ENCODE data around the gene PRRC2B. TPM values are rescaled to one million over a fixed set of nuclear protein-coding genes. Genes with fewer than 3 reads are reported as not detected.

Gene PRRC2B
- total RNA-seq, 2 experiments from 2014 or later = 151 to 184 TPM

DNA sequence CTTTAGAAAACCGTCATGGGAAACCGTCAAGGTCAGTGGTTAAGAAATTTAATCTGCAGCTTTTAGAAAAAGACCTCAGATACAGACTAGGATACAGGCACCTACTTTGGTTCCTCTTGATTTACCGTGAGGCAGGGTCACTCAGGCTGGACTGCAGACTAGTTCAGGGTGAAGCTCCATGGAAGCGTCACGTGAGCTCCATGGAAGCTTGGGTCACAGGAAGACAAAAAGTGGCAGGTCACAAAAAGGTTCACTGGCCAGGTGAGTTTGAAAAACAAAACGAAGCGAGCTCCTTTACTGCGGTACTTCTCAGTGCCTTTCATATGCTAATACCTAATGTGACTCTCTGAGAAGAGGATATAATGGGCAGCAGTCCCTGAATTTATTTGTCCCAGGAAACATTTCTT lies 43.0 kb downstream of the PRRC2B start:
- no peaks in the 10 kb centered on the region for H3K27me3 Mint-ChIP-seq
- CTCF ChIA-PET = interaction anchor here (0.8 to 1.0 kb wide), 3 partner anchors 9 to 87 kb away, joined by 3 to 4 read pairs (median 4); no protein-coding TSS in a partner anchor
- H3K4me3 Mint-ChIP-seq = no peak overlapping the region
- peaks cover 24% of the 10 kb centered on the region for H3K4me1 Mint-ChIP-seq
- ATAC-seq (no peak), DNase-seq (no peak)
- POLR2A ChIA-PET = no interaction called here
- peaks cover 74% of the 10 kb centered on the region for H3K36me3 Mint-ChIP-seq (ENCODE audit: low read depth)
- intact Hi-C loops (cut with DNase I, micrococcal nuclease) = no loop called here
- no peak overlapping the region for H3K27ac Mint-ChIP-seq
- no peaks in the 10 kb centered on the region for H3K9me3 Mint-ChIP-seq (ENCODE audit: low read depth)

DNA sequence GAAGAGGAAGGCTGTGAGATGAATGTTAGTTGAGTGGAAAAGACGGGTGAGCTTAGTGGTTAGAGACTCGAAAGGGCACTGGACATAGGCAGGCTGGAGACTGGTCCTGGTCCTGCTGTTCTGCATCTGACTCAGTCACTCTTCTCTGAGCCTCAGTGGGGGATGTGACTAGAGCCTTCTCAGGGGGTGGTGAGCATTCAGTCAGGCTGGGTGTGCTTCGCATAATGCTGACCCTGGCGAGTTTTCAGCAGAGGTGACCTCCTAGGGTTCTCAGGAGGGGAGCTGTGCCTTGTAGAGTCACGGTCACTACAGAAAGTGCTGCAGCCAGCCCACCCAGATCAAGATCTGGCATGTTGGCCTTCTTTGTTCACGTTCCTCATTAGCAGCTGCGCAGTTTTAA lies 44.3 kb downstream of the PRRC2B start:
- no peak for DNase-seq
- Mint-ChIP-seq H3K4me3 (no peak overlapping the region), H3K27me3 (no peaks in the 10 kb centered on the region), H3K27ac (no peak overlapping the region), H3K36me3 (ENCODE audit: low read depth) (peaks cover 74% of the 10 kb centered on the region), H3K4me1 (peaks cover 23% of the 10 kb centered on the region), H3K9me3 (ENCODE audit: low read depth) (no peaks in the 10 kb centered on the region)
- intact Hi-C loops (cut with DNase I, micrococcal nuclease) = no loop called here
- ChIA-PET CTCF (interaction anchor here (0.5 to 1.6 kb wide), 6 partner anchors 13 to 879 kb away, joined by 3 to 6 read pairs (median 3); no protein-coding TSS in a partner anchor), POLR2A (interaction anchor here (0.9 kb wide), 1 partner anchor 10 kb away, joined by 3 read pairs; no protein-coding TSS in a partner anchor)
- ATAC-seq = no peak

DNA sequence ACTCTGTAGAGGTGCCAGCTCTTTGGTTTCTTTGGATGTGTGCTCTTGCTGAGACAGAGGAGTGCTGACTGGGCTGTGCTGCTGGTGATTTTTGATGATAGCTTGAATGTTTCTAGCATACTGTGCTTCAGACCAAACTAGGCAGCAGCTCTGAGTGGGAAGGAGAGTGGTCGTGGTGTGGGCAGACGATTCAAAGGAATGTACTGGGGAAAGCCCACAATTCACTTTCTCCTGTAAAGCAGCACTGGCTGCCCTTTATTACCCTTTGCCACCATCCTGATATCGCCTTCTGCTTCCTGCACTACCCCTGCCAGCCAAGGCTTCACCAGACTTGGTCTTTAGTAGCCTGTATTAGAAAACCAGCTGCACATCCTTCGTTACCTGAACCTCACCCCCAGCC lies 45.3 kb downstream of the PRRC2B start:
- H3K27me3 Mint-ChIP-seq = no peaks in the 10 kb centered on the region
- ChIA-PET POLR2A (no interaction called here), CTCF (interaction anchor here (1.9 kb wide), 1 partner anchor 9 kb away, joined by 6 read pairs; no protein-coding TSS in a partner anchor)
- peaks cover 23% of the 10 kb centered on the region for H3K4me1 Mint-ChIP-seq
- no peak for ATAC-seq
- no peak for DNase-seq
- intact Hi-C loops (cut with DNase I, micrococcal nuclease) = no loop called here
- no peaks in the 10 kb centered on the region for H3K9me3 Mint-ChIP-seq (ENCODE audit: low read depth)
- peaks cover 74% of the 10 kb centered on the region for H3K36me3 Mint-ChIP-seq (ENCODE audit: low read depth)
- no peak overlapping the region for H3K4me3 Mint-ChIP-seq
- H3K27ac Mint-ChIP-seq = peak overlapping the region; percentile 72

DNA sequence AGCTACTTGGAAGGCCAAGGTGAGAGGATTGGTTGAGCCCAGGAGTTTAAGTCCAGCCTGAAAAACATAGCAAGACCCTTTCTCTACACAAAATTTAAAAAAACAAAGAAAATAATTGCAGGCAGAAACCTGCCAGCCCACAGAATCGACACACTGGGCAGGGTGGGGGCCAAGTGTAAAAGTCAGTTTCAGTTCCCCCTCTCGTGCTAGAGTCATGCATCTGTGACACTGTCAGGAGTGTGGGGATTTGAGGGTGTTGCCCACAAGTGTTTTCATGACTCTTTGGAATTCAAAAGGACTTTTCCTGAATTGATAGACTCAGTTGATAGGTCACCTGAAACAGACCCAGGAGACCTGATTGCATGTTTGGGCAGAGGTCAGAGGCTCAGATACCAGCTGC lies 47.6 kb downstream of the PRRC2B start:
- DNase-seq (no peak), ATAC-seq (no peak)
- H3K36me3 Mint-ChIP-seq (ENCODE audit: low read depth) = peaks cover 79% of the 10 kb centered on the region
- H3K27me3 Mint-ChIP-seq = no peaks in the 10 kb centered on the region
- ChIA-PET POLR2A (no interaction called here), CTCF (interaction anchor here (1.0 kb wide), 1 partner anchor 34 kb away, joined by 6 read pairs; no protein-coding TSS in a partner anchor)
- H3K4me3 Mint-ChIP-seq = no peak overlapping the region
- peaks cover 23% of the 10 kb centered on the region for H3K4me1 Mint-ChIP-seq
- intact Hi-C loops (cut with DNase I, micrococcal nuclease) = no loop called here
- peak overlapping the region; percentile 13 for H3K27ac Mint-ChIP-seq
- H3K9me3 Mint-ChIP-seq (ENCODE audit: low read depth) = no peaks in the 10 kb centered on the region

GRCh38 chr9:131442351-131442750 lies 48.5 kb downstream of the PRRC2B start:
- H3K27ac Mint-ChIP-seq = no peak overlapping the region
- CTCF ChIA-PET = no interaction called here

DNA sequence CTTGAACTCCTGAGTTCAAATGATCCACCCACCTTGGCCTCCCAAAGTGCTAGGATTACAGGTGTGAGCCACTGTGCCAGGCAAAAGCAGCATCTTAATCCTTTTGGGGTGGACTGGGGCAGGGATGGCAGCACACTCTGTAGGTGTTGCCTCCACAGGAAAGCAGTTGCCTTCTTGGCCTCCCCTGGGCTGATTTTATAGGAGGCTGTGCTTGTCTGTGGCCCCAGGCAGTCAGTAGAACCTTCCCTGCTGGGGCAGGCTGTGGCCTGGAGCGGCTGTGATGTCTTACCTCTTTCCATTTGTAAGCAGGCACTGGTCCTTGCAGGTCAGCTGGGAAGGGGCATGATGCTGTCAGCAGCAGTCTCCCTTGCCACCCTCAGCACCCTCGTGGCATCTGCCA lies 49.8 kb downstream of the PRRC2B start:
- Mint-ChIP-seq H3K9me3 (ENCODE audit: low read depth) (no peaks in the 10 kb centered on the region), H3K4me1 (peaks cover 22% of the 10 kb centered on the region), H3K36me3 (ENCODE audit: low read depth) (peaks cover 76% of the 10 kb centered on the region), H3K27ac (no peak overlapping the region), H3K4me3 (no peak overlapping the region), H3K27me3 (no peaks in the 10 kb centered on the region)
- ChIA-PET POLR2A (no interaction called here), CTCF (no interaction called here)
- DNase-seq (no peak), ATAC-seq (no peak)
- intact Hi-C loops (cut with DNase I, micrococcal nuclease) = no loop called here

More at GRCh38 chr9:131442351-131442750, 48.5 kb downstream of the PRRC2B start:
- H3K36me3 Mint-ChIP-seq (ENCODE audit: low read depth) = peaks cover 83% of the 10 kb centered on the region
- H3K27me3 Mint-ChIP-seq = no peaks in the 10 kb centered on the region
- H3K4me3 Mint-ChIP-seq = no peak overlapping the region
- POLR2A ChIA-PET = no interaction called here
- no peaks in the 10 kb centered on the region for H3K9me3 Mint-ChIP-seq (ENCODE audit: low read depth)
- no peak for ATAC-seq
- DNase-seq = no peak
- H3K4me1 Mint-ChIP-seq = peaks cover 26% of the 10 kb centered on the region
- intact Hi-C loops (cut with DNase I, micrococcal nuclease) = no loop called here

- no peak for DNase-seq
- Mint-ChIP-seq H3K4me1 (peaks cover 15% of the 10 kb centered on the region), H3K27ac (no peak overlapping the region), H3K36me3 (ENCODE audit: low read depth) (peaks cover 75% of the 10 kb centered on the region), H3K9me3 (ENCODE audit: low read depth) (no peaks in the 10 kb centered on the region), H3K4me3 (no peak overlapping the region), H3K27me3 (no peaks in the 10 kb centered on the region)
- ChIA-PET POLR2A (no interaction called here), CTCF (no interaction called here)
- ATAC-seq = no peak
- intact Hi-C loops (cut with DNase I, micrococcal nuclease) = loop anchor here in 1 of 2 experiments (5.0 kb wide), 1 partner anchor 39 kb away; no protein-coding TSS in a partner anchor
Observed at GRCh38 chr9:131446276-131446675, 52.4 kb downstream of the PRRC2B start.

GRCh38 chr9:131447148-131447547 lies 53.3 kb downstream of the PRRC2B start:
- no peak for ATAC-seq
- H3K36me3 Mint-ChIP-seq (ENCODE audit: low read depth) = peaks cover 75% of the 10 kb centered on the region
- CTCF ChIA-PET = interaction anchor here (1.3 kb wide), 1 partner anchor 110 kb away, joined by 5 read pairs; no protein-coding TSS in a partner anchor

GRCh38 chr9:131447600-131447999 lies 53.7 kb downstream of the PRRC2B start:
- H3K36me3 Mint-ChIP-seq (ENCODE audit: low read depth) = peaks cover 77% of the 10 kb centered on the region
- H3K4me3 Mint-ChIP-seq = no peak overlapping the region
- DNase-seq (no peak), ATAC-seq (no peak)
- no peaks in the 10 kb centered on the region for H3K9me3 Mint-ChIP-seq (ENCODE audit: low read depth)
- no peak overlapping the region for H3K27ac Mint-ChIP-seq
- H3K4me1 Mint-ChIP-seq = peaks cover 24% of the 10 kb centered on the region
- no peaks in the 10 kb centered on the region for H3K27me3 Mint-ChIP-seq
- POLR2A ChIA-PET = interaction anchor here (0.6 to 1.0 kb wide), 2 partner anchors 9 to 49 kb away, joined by 3 read pairs; no protein-coding TSS in a partner anchor
- intact Hi-C loops (cut with DNase I, micrococcal nuclease) = loop anchor here in 1 of 2 experiments (5.0 kb wide), 1 partner anchor 40 kb away; no protein-coding TSS in a partner anchor
- CTCF ChIA-PET = interaction anchor here (0.7 to 1.6 kb wide), 5 partner anchors 8 to 111 kb away, joined by 3 to 6 read pairs (median 3); no protein-coding TSS in a partner anchor

More at GRCh38 chr9:131447148-131447547, 53.3 kb downstream of the PRRC2B start:
- Mint-ChIP-seq H3K27me3 (no peaks in the 10 kb centered on the region), H3K4me3 (no peak overlapping the region), H3K9me3 (ENCODE audit: low read depth) (no peaks in the 10 kb centered on the region), H3K4me1 (peaks cover 20% of the 10 kb centered on the region), H3K27ac (peak overlapping the region; percentile 42)
- intact Hi-C loops (cut with DNase I, micrococcal nuclease) = loop anchor here in 1 of 2 experiments (5.0 kb wide), 1 partner anchor 40 kb away; no protein-coding TSS in a partner anchor
- POLR2A ChIA-PET = interaction anchor here (1.0 kb wide), 1 partner anchor 9 kb away, joined by 3 read pairs; no protein-coding TSS in a partner anchor
- DNase-seq = no peak

DNA sequence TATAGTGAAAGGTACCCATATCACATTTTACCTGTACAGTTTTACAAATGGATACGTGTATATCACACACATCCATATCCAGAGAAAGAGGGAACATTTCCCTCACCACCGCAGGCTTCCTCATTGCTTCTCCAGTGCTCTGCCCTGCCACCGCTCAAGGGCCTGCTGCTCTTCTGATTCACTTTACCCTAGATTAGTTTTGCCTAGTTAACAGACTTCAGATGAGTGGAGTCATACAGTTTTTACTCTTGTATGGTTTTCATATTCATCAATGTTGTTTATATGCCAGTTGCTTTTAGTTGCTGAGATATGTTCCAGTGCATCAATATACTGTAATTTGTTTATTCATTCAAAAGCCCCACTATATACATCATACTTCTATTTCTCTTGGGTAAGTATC lies 54.9 kb downstream of the PRRC2B start:
- peak overlapping the region; percentile 75 for H3K27ac Mint-ChIP-seq
- POLR2A ChIA-PET = no interaction called here
- ATAC-seq (peak; percentile 79), DNase-seq (no peak)
- CTCF ChIA-PET = interaction anchor here (0.8 to 1.6 kb wide), 2 partner anchors 9 to 255 kb away, joined by 3 to 6 read pairs; no protein-coding TSS in a partner anchor
- H3K9me3 Mint-ChIP-seq (ENCODE audit: low read depth) = no peaks in the 10 kb centered on the region
- peaks cover 79% of the 10 kb centered on the region for H3K36me3 Mint-ChIP-seq (ENCODE audit: low read depth)
- peaks cover 30% of the 10 kb centered on the region for H3K4me1 Mint-ChIP-seq
- no peaks in the 10 kb centered on the region for H3K27me3 Mint-ChIP-seq
- intact Hi-C loops (cut with DNase I, micrococcal nuclease) = loop anchor here (2.0 to 5.0 kb wide), 2 partner anchors 42 to 50 kb away; no protein-coding TSS in a partner anchor
- no peak overlapping the region for H3K4me3 Mint-ChIP-seq

- Mint-ChIP-seq H3K27ac (peak overlapping the region; percentile 75), H3K36me3 (ENCODE audit: low read depth) (peaks cover 79% of the 10 kb centered on the region), H3K27me3 (no peaks in the 10 kb centered on the region), H3K4me3 (no peak overlapping the region), H3K9me3 (ENCODE audit: low read depth) (no peaks in the 10 kb centered on the region), H3K4me1 (peaks cover 30% of the 10 kb centered on the region)
- intact Hi-C loops (cut with DNase I, micrococcal nuclease) = loop anchor here (2.0 to 5.0 kb wide), 2 partner anchors 42 to 50 kb away; no protein-coding TSS in a partner anchor
- CTCF ChIA-PET = interaction anchor here (1.6 kb wide), 1 partner anchor 10 kb away, joined by 6 read pairs; no protein-coding TSS in a partner anchor
- ATAC-seq (peak; percentile 59), DNase-seq (no peak)
- POLR2A ChIA-PET = no interaction called here
Observed at GRCh38 chr9:131449276-131449675, 55.4 kb downstream of the PRRC2B start.

DNA sequence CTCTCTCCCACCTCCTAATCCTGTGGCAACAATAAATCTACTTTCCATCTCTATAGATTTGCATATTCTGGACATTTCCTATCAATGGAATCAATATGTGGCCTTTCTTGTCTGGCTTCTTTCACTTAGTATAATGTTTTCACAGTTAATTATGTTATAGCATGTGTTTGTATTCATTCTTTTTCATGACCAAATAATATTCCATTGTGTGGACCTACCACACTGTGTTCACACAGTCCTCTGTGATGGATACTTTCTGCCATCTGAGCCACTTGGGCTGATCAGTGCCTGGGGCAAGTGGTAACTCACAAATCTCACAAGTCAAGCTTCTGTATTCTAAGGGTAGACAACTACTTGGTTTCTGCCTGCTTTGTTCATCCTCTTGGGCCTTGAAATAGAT lies 60.1 kb downstream of the PRRC2B start:
- Mint-ChIP-seq H3K9me3 (ENCODE audit: low read depth) (no peaks in the 10 kb centered on the region), H3K4me1 (peaks cover 22% of the 10 kb centered on the region), H3K27me3 (no peaks in the 10 kb centered on the region), H3K4me3 (no peak overlapping the region), H3K36me3 (ENCODE audit: low read depth) (peaks cover 70% of the 10 kb centered on the region), H3K27ac (peak overlapping the region; percentile 42)
- ATAC-seq (no peak), DNase-seq (no peak)
- ChIA-PET POLR2A (no interaction called here), CTCF (interaction anchor here (1.2 kb wide), 1 partner anchor 276 kb away, joined by 3 read pairs; no protein-coding TSS in a partner anchor)
- intact Hi-C loops (cut with DNase I, micrococcal nuclease) = no loop called here
